Left lung (tissue), 10 donors: ENCODE measurements around the gene LRIG1. TPM values are rescaled to one million over a fixed set of nuclear protein-coding genes. Genes with fewer than 3 reads are reported as not detected.

Source experiments
- ATAC-seq: fragments of 200-7000 bp; cut with Tn5 transposase; one replicate; pipeline ENCODE4 v1.9.1; 2020; ENCODE audit warnings: moderate library complexity
- DNase-seq, 4 donors: peaks; one replicate each; pipeline ENCODE4 v3.0.0-alpha.2; 2013 to 2020
- H3K27ac ChIP-seq, 2 donors: fragments of 200-600 bp; sonication (generic) in 1 of 2; one replicate each; pipeline versions ENCODE4 v1.5.0 to v1.8.0; 2020 to 2021
- H3K27me3 ChIP-seq, 2 donors: fragments of 200-600 bp; sonication (generic) in 1 of 2; one replicate each; pipeline versions ENCODE4 v1.5.0 to v1.8.0; 2020 to 2021
- H3K36me3 ChIP-seq, 2 donors: fragments of 200-600 bp; sonication (generic) in 1 of 2; one replicate each; pipeline versions ENCODE4 v1.5.0 to v1.8.0; 2020 to 2021
- H3K4me1 ChIP-seq, 2 donors: fragments of 200-600 bp; one replicate each; pipeline ENCODE4 v1.8.0; 2021
- H3K4me3 ChIP-seq, 2 donors: fragments of 200-600 bp; sonication (generic) in 1 of 2; one replicate each; pipeline versions ENCODE4 v1.5.0 to v1.8.0; 2020 to 2021; ENCODE audit warnings: mild to moderate bottlenecking in 1 of 2
- H3K9me3 ChIP-seq, 2 donors: fragments of 200-600 bp; sonication (generic) in 1 of 2; one replicate each; pipeline versions ENCODE4 v1.5.0 to v1.8.0; 2020 to 2021
- CTCF ChIP-seq, 2 donors: fragments of 200-600 bp; sonication (generic) in 1 of 2; IDR thresholded peaks; one replicate each; pipeline versions ENCODE4 v1.5.0 to v1.8.0; 2021; ENCODE audit warnings: antibody characterized with exemption in 2 of 2
- intact Hi-C, 2 donors: fragments of 100-400 bp; cut with DNase I; formaldehyde crosslinking; loops; one replicate each; pipeline versions ENCODE4 v1.11.2 to v1.14.2; 2022
- polyA plus RNA-seq, 6 donors: library from polyadenylated mRNA; unstranded; fragments of 120-200 nt; gene quantifications; one replicate each; pipeline ENCODE4 v1.2.1, GENCODE V29; 2013; ENCODE audit not compliant: insufficient read length in 6 of 6
- total RNA-seq, 2 donors: library from RNA; stranded (reverse); fragmentation: NEBNext Ultra II Directional; extraction: Animal tissue kit (Norgen Biotek cat#: 25700); gene quantifications; one replicate each; pipeline ENCODE4 v1.2.1, GENCODE V29; 2021
- donor health status: DM: no; HTN: yes; CAD: no.
- donor health status: DM: no; HTN: no; CAD: no.

The LRIG1 gene
- total and polyA plus RNA-seq, 8 donors, result 32.6 to 42.7 (median 35.7) TPM

DNA sequence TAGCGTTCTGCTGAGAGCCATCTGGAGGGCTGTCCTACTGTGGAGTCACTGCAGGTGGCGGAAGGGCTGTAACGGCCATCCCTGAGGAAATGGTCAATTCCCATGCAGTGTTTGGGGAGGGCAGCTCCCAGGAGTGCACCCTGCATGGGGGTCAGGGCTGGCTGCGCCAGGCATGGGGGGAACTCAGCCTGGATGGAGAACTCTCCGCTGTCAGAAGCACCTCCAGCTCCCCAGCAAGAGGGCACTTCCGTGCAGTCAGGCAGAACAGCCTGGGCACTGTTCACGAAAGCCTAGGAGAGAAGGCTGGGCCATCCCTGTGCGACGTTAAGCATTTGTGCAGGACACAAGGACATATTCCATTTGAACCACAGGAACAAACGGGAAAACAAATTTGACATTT lies 105.2 kb downstream of the LRIG1 start:
- DNase-seq, result peak in 1 of 4 donors; percentile 37
- Histone ChIP-seq H3K4me3 (no peak overlapping the region), H3K27me3 (no peaks in the 10 kb centered on the region), H3K9me3 (no peaks in the 10 kb centered on the region), H3K36me3 (peaks cover 0 to 58% of the 10 kb centered on the region in 2 donors), H3K27ac (no peak overlapping the region), H3K4me1 (no peaks in the 10 kb centered on the region)
- intact Hi-C loops, result no loop called here
- no peak for TF ChIP-seq CTCF (IDR thresholded peaks at IDR 0.05)
- no peak for ATAC-seq

DNA sequence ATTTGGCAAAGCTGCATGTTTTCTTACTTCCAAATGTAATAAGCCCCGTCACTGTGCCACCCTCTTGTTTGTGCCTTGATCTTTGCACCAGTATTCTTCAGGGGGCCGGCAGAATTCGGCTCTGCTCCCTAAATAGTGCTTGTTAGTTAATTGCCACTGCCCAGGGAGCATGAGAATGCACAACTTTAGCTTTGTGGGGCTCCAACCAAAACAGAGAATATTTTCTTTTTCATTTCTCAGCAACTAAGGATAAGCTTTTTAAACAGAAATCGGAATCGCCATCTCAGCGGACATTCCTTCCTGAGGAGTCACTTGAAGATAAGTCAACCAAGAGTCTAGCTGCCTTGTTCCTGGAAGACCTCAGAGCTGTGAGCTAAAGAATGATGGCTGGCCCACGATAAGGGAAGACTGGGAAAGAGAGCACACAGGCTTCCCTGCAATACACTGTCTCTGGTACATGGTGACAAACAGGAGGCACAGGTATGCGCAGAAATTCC lies 106.0 kb downstream of the LRIG1 start:
- Histone ChIP-seq H3K36me3 (peaks cover 0 to 54% of the 10 kb centered on the region in 2 donors), H3K4me1 (no peaks in the 10 kb centered on the region), H3K27ac (no peak overlapping the region), H3K9me3 (no peaks in the 10 kb centered on the region), H3K4me3 (no peak overlapping the region), H3K27me3 (no peaks in the 10 kb centered on the region)
- intact Hi-C loops, result no loop called here
- DNase-seq (no peak), ATAC-seq (no peak)
- TF ChIP-seq CTCF (IDR thresholded peaks at IDR 0.05), result no peak

GRCh38 chr3:66394019-66394752 lies 106.6 kb downstream of the LRIG1 start:
- H3K4me3 ChIP-seq, result no peak overlapping the region
- H3K36me3 ChIP-seq, result peaks cover 0 to 54% of the 10 kb centered on the region in 2 donors
- H3K9me3 ChIP-seq, result no peaks in the 10 kb centered on the region
- ATAC-seq (no peak), DNase-seq (peak in 1 of 4 donors; percentile 31)
- H3K27ac ChIP-seq, result peak overlapping the region in 1 of 2 donors; percentile 22
- H3K4me1 ChIP-seq, result no peaks in the 10 kb centered on the region
- TF ChIP-seq CTCF (IDR thresholded peaks at IDR 0.05), result no peak
- H3K27me3 ChIP-seq, result no peaks in the 10 kb centered on the region
- intact Hi-C loops, result no loop called here

DNA sequence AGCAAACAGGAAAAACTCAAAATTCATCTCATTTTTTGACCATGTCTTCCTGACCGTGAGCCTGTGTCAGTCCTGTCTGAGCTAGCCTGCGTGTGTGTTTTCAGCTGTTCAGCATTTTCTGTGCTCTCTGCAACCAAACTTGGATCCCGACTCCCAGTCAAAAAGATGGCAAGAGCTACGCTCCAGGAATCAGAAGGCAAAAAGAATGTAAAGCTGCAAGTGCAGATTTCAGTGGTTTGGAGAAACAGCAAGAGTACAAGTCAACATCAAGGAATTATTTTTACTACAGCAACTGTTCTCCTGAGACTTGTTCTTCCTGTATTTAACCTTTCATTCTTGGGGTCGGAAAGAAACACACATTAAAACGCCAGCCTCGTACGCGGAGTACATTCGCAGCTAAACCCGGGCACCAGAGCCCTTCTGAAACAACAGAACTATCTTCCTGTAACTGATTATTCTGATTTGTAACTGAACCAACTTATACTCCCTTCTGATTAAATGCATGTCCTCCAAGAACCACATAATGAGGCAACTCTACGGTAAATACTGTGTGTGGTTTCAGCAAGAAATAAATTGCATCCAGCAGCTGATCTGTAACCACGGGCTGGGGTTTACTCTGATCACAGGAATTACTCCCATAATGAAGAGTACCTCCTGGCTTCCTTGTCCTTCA lies 107.4 kb downstream of the LRIG1 start:
- Histone ChIP-seq H3K36me3 (peaks cover 0 to 57% of the 10 kb centered on the region in 2 donors), H3K27ac (peak overlapping the region in 1 of 2 donors; percentile 22), H3K4me3 (no peak overlapping the region), H3K9me3 (no peaks in the 10 kb centered on the region), H3K27me3 (no peaks in the 10 kb centered on the region), H3K4me1 (no peaks in the 10 kb centered on the region)
- TF ChIP-seq CTCF (IDR thresholded peaks at IDR 0.05), result no peak
- ATAC-seq (peak; percentile 24), DNase-seq (no peak)
- intact Hi-C loops, result no loop called here

GRCh38 chr3:66392966-66393332 lies 107.9 kb downstream of the LRIG1 start:
- intact Hi-C loops, result no loop called here
- TF ChIP-seq CTCF (IDR thresholded peaks at IDR 0.05), result no peak
- H3K4me3 ChIP-seq, result no peak overlapping the region
- peaks cover 0 to 54% of the 10 kb centered on the region in 2 donors for H3K36me3 ChIP-seq
- H3K27ac ChIP-seq, result no peak overlapping the region
- H3K4me1 ChIP-seq, result no peaks in the 10 kb centered on the region
- no peaks in the 10 kb centered on the region for H3K27me3 ChIP-seq
- ATAC-seq, result no peak
- no peak for DNase-seq
- H3K9me3 ChIP-seq, result no peaks in the 10 kb centered on the region
